ENCODE data around the gene GPHN.

DNA sequence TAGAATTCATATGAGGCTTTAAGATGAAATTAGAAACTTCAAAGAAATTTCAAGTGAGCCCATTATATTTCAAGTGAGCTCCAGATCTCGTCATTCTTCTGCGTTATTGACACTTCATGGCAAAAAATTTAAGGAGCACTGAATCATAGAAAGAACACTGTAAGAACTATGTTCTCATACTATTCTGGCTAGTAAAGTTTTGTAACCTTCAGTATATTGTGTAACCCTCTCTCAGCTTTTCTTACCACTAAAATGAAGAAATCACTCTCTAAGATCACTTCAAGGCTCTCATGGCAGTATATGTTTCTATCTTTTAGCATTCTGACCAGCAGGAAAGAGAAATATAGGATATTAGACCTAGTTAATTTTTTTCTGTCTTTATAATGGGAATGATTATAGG, 6.3 kb downstream of the GPHN start:
- TF ChIP-seq, protein P1, sequence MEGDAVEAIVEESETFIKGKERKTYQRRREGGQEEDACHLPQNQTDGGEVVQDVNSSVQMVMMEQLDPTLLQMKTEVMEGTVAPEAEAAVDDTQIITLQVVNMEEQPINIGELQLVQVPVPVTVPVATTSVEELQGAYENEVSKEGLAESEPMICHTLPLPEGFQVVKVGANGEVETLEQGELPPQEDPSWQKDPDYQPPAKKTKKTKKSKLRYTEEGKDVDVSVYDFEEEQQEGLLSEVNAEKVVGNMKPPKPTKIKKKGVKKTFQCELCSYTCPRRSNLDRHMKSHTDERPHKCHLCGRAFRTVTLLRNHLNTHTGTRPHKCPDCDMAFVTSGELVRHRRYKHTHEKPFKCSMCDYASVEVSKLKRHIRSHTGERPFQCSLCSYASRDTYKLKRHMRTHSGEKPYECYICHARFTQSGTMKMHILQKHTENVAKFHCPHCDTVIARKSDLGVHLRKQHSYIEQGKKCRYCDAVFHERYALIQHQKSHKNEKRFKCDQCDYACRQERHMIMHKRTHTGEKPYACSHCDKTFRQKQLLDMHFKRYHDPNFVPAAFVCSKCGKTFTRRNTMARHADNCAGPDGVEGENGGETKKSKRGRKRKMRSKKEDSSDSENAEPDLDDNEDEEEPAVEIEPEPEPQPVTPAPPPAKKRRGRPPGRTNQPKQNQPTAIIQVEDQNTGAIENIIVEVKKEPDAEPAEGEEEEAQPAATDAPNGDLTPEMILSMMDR (IDR thresholded peaks at IDR 0.05): no peak
- TF ChIP-seq POLR2A (IDR thresholded peaks at IDR 0.05): no peak
